OCI-LY7 (cell line): ENCODE data around the gene PFKFB4. TPM values are rescaled to one million over a fixed set of nuclear protein-coding genes. Genes with fewer than 3 reads are reported as not detected.

Source experiments
- BruUV-seq: library from RNA; stranded (reverse); fragments of 400-500 nt; replicated peaks from 2 replicates; lab custom pipeline; 2021; lab: Mats Ljungman, UMichigan
- CTCF ChIA-PET: fragments of 300-600 bp; sonication (Branson Sonifier 250); formaldehyde crosslinking; loops from one replicate; lab custom pipeline; 2022; ENCODE audit warnings: antibody characterized with exemption; ENCODE audit not compliant: unreplicated experiment; lab: Charles Lee
- POLR2A ChIA-PET: fragments of 300-600 bp; sonication (Branson Sonifier 250); formaldehyde crosslinking; loops from one replicate; lab custom pipeline; 2022; ENCODE audit warnings: antibody characterized with exemption; lab: Charles Lee
- DNase-seq: peaks from one replicate; pipeline ENCODE4 v3.0.0-alpha.2; 2015; ENCODE audit warnings: low spot score
- H2AFZ ChIP-seq: fragments of 200-600 bp; sonication (generic), shearing (Covaris generic); 2 replicates; pipeline ENCODE4 v1.6.1; 2014; ENCODE audit warnings: mild to moderate bottlenecking, antibody characterized with exemption, low read length, moderate library complexity
- H3K27ac ChIP-seq: fragments of 200-600 bp; sonication (generic); 2 replicates; pipeline ENCODE4 v1.5.1; 2014; ENCODE audit warnings: mixed run types, low read depth, mild to moderate bottlenecking, moderate library complexity, low read length, inconsistent platforms; ENCODE audit not compliant: poor library complexity, severe bottlenecking
- H3K36me3 ChIP-seq: fragments of 200-600 bp; sonication (generic); 2 replicates; pipeline ENCODE4 v1.6.1; 2014; ENCODE audit warnings: mild to moderate bottlenecking, antibody characterized with exemption, low read length, moderate library complexity, mixed read lengths; ENCODE audit not compliant: insufficient read depth
- H3K4me1 ChIP-seq: fragments of 200-600 bp; sonication (generic); 2 replicates; pipeline ENCODE4 v1.5.1; 2014; ENCODE audit warnings: mild to moderate bottlenecking, low read length; ENCODE audit not compliant: insufficient read depth, poor library complexity, severe bottlenecking
- H3K4me2 ChIP-seq: fragments of 200-600 bp; sonication (generic); 2 replicates; pipeline ENCODE4 v1.6.1; 2014; ENCODE audit warnings: mild to moderate bottlenecking, low read length
- H3K4me3 ChIP-seq: fragments of 200-600 bp; sonication (generic); 2 replicates; pipeline ENCODE4 v1.5.1; 2014; ENCODE audit warnings: mild to moderate bottlenecking, low read depth, low read length; ENCODE audit not compliant: poor library complexity, severe bottlenecking
- H3K79me2 ChIP-seq: fragments of 200-600 bp; sonication (generic); 2 replicates; pipeline ENCODE4 v1.6.1; 2016; ENCODE audit warnings: low read depth, mild to moderate bottlenecking, low read length, moderate library complexity, mixed read lengths; ENCODE audit not compliant: insufficient read depth
- H3K9me2 ChIP-seq: fragments of 200-600 bp; sonication (generic); 2 replicates; pipeline ENCODE4 v1.6.1; 2016; ENCODE audit warnings: mild to moderate bottlenecking, low read length, mixed read lengths; ENCODE audit not compliant: insufficient read depth
- H3K9me3 ChIP-seq: fragments of 200-600 bp; sonication (generic); 2 replicates; pipeline ENCODE4 v1.6.1; 2014; ENCODE audit warnings: mild to moderate bottlenecking, mixed run types, low read length, mixed read lengths
- H4K20me1 ChIP-seq: fragments of 200-600 bp; sonication (generic); 2 replicates; pipeline ENCODE4 v1.6.1; 2014; ENCODE audit warnings: mild to moderate bottlenecking, antibody characterized with exemption, low read length, moderate library complexity, mixed read lengths; ENCODE audit not compliant: insufficient read depth
- CTCF ChIP-seq: fragments of 200-600 bp; sonication (generic); conservative IDR thresholded peaks from 2 replicates; pipeline ENCODE4 v1.5.1; 2014; ENCODE audit warnings: mild to moderate bottlenecking, antibody characterized with exemption, low read length, moderate library complexity, mixed read lengths
- EZH2phosphoT487 ChIP-seq: fragments of 200-600 bp; sonication (generic); IDR thresholded peaks from 2 replicates; pipeline ENCODE4 v1.6.1; 2018; ENCODE audit warnings: low read depth, borderline replicate concordance, mild to moderate bottlenecking, mixed run types, antibody characterized with exemption, low read length, moderate library complexity, mixed read lengths
- intact Hi-C: fragments of 100-400 bp; cut with micrococcal nuclease; formaldehyde crosslinking; loops from one replicate; pipeline ENCODE4 v1.10.0; 2022; ENCODE audit not compliant: unreplicated experiment
- total RNA-seq, 2 experiments: library from RNA; depleted of rRNA in 1 of 2; stranded (reverse); fragments of >200 nt in 1 of 2; shearing (Covaris generic) in 1 of 2; gene quantifications; 2 replicates each; pipeline ENCODE4 v1.2.3, GENCODE V29; 2014 to 2022

PFKFB4 gene
- total RNA-seq, 2 experiments from 2014 or later = 5.0 to 29.0 TPM

- TF ChIP-seq CTCF (no peak), EZH2phosphoT487 (no peak)
- Histone ChIP-seq H4K20me1 (no peaks in the 10 kb centered on the region), H3K79me2 (no peaks in the 10 kb centered on the region), H3K4me3 (no peak overlapping the region), H3K4me2 (no peak overlapping the region), H3K4me1 (no peaks in the 10 kb centered on the region), H3K9me2 (no peaks in the 10 kb centered on the region), H3K27ac (no peak overlapping the region), H2AFZ (no peak overlapping the region), H3K9me3 (no peaks in the 10 kb centered on the region), H3K36me3 (no peaks in the 10 kb centered on the region)
- intact Hi-C loops = no loop called here
- no peak for DNase-seq
- ChIA-PET CTCF (no interaction called here), POLR2A (interaction anchor here (0.6 to 0.7 kb wide), 3 partner anchors 15 to 1532 kb away, joined by 3 read pairs; no protein-coding TSS in a partner anchor)
- no TSS peak for BruUV-seq
These were observed 10.5 kb upstream of the PFKFB4 start for GRCh38 chr3:48567090-48567489.

- ChIA-PET CTCF (no interaction called here), POLR2A (interaction anchor here (0.6 kb wide), 1 partner anchor 1531 kb away, joined by 3 read pairs; no protein-coding TSS in a partner anchor)
- no peaks in the 10 kb centered on the region for H3K9me2 ChIP-seq
- H2AFZ ChIP-seq = no peak overlapping the region
- H4K20me1 ChIP-seq = no peaks in the 10 kb centered on the region
- H3K27ac ChIP-seq = no peak overlapping the region
- no peak for TF ChIP-seq EZH2phosphoT487
- TF ChIP-seq CTCF = no peak
- no peak overlapping the region for H3K4me3 ChIP-seq
- intact Hi-C loops = no loop called here
- H3K36me3 ChIP-seq = no peaks in the 10 kb centered on the region
- no peaks in the 10 kb centered on the region for H3K79me2 ChIP-seq
- H3K9me3 ChIP-seq = no peaks in the 10 kb centered on the region
- no peak for DNase-seq
- H3K4me1 ChIP-seq = no peaks in the 10 kb centered on the region
- no peak overlapping the region for H3K4me2 ChIP-seq
- no TSS peak for BruUV-seq
These were observed 9.8 kb upstream of the PFKFB4 start for GRCh38 chr3:48566401-48566760.

GRCh38 chr3:48565591-48566400 is 9.2 kb upstream of the PFKFB4 start:
- no TSS peak for BruUV-seq
- H3K79me2 ChIP-seq = no peaks in the 10 kb centered on the region
- H2AFZ ChIP-seq = no peak overlapping the region
- H4K20me1 ChIP-seq = no peaks in the 10 kb centered on the region
- CTCF ChIA-PET = no interaction called here
- POLR2A ChIA-PET = no interaction called here
- no peak overlapping the region for H3K4me2 ChIP-seq
- H3K27ac ChIP-seq = no peak overlapping the region
- intact Hi-C loops = no loop called here
- TF ChIP-seq CTCF (no peak), EZH2phosphoT487 (no peak)
- no peaks in the 10 kb centered on the region for H3K9me2 ChIP-seq
- DNase-seq = no peak
- peaks cover 4% of the 10 kb centered on the region for H3K4me1 ChIP-seq
- H3K9me3 ChIP-seq = no peaks in the 10 kb centered on the region
- H3K4me3 ChIP-seq = no peak overlapping the region
- H3K36me3 ChIP-seq = no peaks in the 10 kb centered on the region
